Fibroblast of peridontal ligament (primary cell): ENCODE data around the gene ELFN2.

Experiments used
- DNase-seq: peaks from one replicate; pipeline ENCODE4 v3.0.0-alpha.2; 2010; ENCODE audit errors: extremely low read depth

Gene ELFN2

GRCh38 chr22:37454857-37455686 is 27.8 kb upstream of the ELFN2 start:
- DNase-seq: peak; percentile 34

- no peak for DNase-seq
Measured at GRCh38 chr22:37453696-37454095, 26.4 kb upstream of the ELFN2 start.

- no peak for DNase-seq
Measured at GRCh38 chr22:37451218-37451617, 23.9 kb upstream of the ELFN2 start.

GRCh38 chr22:37449331-37450001 is 22.2 kb upstream of the ELFN2 start:
- no peak for DNase-seq

- no peak for DNase-seq
Measured at GRCh38 chr22:37448516-37449127, 21.3 kb upstream of the ELFN2 start.

GRCh38 chr22:37445501-37445900 is 18.2 kb upstream of the ELFN2 start:
- no peak for DNase-seq

GRCh38 chr22:37443977-37444376 is 16.7 kb upstream of the ELFN2 start:
- no peak for DNase-seq

GRCh38 chr22:37443086-37443485 is 15.8 kb upstream of the ELFN2 start:
- no peak for DNase-seq

- no peak for DNase-seq
Measured at GRCh38 chr22:37442537-37442936, 15.3 kb upstream of the ELFN2 start.

- no peak for DNase-seq
Measured at GRCh38 chr22:37442135-37442534, 14.9 kb upstream of the ELFN2 start.

GRCh38 chr22:37440875-37441274 is 13.6 kb upstream of the ELFN2 start:
- no peak for DNase-seq

GRCh38 chr22:37439347-37439746 is 12.1 kb upstream of the ELFN2 start:
- no peak for DNase-seq

GRCh38 chr22:37435970-37436603 is 8.8 kb upstream of the ELFN2 start:
- DNase-seq: no peak

- DNase-seq: no peak
Measured at GRCh38 chr22:37433786-37434185, 6.5 kb upstream of the ELFN2 start.

GRCh38 chr22:37432708-37433054 is 5.4 kb upstream of the ELFN2 start:
- DNase-seq: no peak

- peak; percentile 92 for DNase-seq
Measured at GRCh38 chr22:37431801-37432707, 4.8 kb upstream of the ELFN2 start.

GRCh38 chr22:37431366-37431765 is 4.1 kb upstream of the ELFN2 start:
- no peak for DNase-seq

GRCh38 chr22:37430941-37431340 is 3.7 kb upstream of the ELFN2 start:
- DNase-seq: no peak

- DNase-seq: peak; percentile 34
Measured at GRCh38 chr22:37428649-37429586, 1.6 kb upstream of the ELFN2 start.
